ENCODE measurements around the gene UGT1A5. TPM values are rescaled to one million over a fixed set of nuclear protein-coding genes. Genes with fewer than 3 reads are reported as not detected.
"Not testable (repeated sequence)": the region's sequence is repeated elsewhere in the genome, so short reads cannot be mapped to it uniquely, and the experiment has no call there.

UGT1A5 gene
- total RNA-seq, 4 donors from 2014 or later: 0.56 to 3.2 (median 1.2) TPM

DNA sequence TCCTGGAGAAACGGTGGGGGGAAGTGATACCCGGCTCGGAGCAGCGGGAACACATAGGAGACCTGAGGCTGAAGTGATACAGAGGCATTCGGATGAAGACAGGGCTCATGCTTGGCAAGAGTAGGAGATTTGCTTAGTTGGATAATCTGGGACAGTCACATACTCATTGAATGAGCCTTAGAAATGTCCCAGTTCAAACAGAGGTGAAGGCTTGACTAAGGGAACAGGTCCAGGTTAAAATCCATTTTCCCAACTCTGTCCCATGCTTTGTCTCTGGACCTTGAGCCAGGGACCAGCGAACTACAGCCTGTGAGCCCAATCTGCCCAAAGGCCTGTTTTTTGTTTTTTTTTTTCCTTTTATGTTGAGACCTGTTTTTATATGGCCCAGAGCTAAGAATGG, 18.7 kb upstream of the UGT1A5 start:
- H3K27me3 ChIP-seq: no peaks in the 10 kb centered on the region
- no peak overlapping the region for H3K4me3 ChIP-seq
- DNase-seq (ENCODE audit: low spot score in 2 of 2): no peak
- peaks cover 12% of the 10 kb centered on the region for H3K4me1 ChIP-seq
- WGBS: 76% methylated on average over 6 of the region's 6 CpGs
- H3K27ac ChIP-seq: no peak overlapping the region
- TF ChIP-seq POLR2A (IDR thresholded peaks at IDR 0.05): no peak
- TF ChIP-seq, protein P1, sequence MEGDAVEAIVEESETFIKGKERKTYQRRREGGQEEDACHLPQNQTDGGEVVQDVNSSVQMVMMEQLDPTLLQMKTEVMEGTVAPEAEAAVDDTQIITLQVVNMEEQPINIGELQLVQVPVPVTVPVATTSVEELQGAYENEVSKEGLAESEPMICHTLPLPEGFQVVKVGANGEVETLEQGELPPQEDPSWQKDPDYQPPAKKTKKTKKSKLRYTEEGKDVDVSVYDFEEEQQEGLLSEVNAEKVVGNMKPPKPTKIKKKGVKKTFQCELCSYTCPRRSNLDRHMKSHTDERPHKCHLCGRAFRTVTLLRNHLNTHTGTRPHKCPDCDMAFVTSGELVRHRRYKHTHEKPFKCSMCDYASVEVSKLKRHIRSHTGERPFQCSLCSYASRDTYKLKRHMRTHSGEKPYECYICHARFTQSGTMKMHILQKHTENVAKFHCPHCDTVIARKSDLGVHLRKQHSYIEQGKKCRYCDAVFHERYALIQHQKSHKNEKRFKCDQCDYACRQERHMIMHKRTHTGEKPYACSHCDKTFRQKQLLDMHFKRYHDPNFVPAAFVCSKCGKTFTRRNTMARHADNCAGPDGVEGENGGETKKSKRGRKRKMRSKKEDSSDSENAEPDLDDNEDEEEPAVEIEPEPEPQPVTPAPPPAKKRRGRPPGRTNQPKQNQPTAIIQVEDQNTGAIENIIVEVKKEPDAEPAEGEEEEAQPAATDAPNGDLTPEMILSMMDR (IDR thresholded peaks at IDR 0.05): no peak
- no peak for TF ChIP-seq EP300 (IDR thresholded peaks at IDR 0.05)
- no peak for TF ChIP-seq POLR2AphosphoS5 (IDR thresholded peaks at IDR 0.05)
- H3K36me3 ChIP-seq: no peaks in the 10 kb centered on the region
- no peaks in the 10 kb centered on the region for H3K9me3 ChIP-seq

DNA sequence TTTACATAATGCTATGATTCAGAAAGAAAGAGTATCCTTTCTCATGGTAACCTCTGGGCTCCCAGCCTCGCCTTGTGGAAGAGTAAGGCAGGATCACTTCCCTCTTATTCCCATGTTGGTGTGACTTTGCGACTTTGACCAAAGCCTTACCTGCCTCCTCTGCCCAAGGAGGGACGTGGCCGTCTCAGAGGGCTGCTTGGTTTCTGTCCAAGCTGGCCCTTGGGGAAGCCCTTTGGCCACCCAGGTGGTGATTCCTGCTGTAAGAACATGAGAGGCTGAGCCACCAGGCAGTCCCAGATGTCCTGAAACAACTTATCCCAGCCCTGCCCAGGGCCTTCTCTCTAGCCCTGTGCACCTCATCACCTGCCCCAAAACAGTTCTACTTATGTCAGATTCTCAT, 14.0 kb upstream of the UGT1A5 start:
- Histone ChIP-seq H3K27me3 (no peaks in the 10 kb centered on the region), H3K27ac (no peak overlapping the region), H3K9me3 (no peaks in the 10 kb centered on the region), H3K4me3 (no peak overlapping the region), H3K36me3 (no peaks in the 10 kb centered on the region), H3K4me1 (peaks cover 15% of the 10 kb centered on the region)
- DNase-seq (ENCODE audit: low spot score in 2 of 2): no peak
- TF ChIP-seq, protein P1 (IDR thresholded peaks at IDR 0.05): no peak
- no peak for TF ChIP-seq POLR2A (IDR thresholded peaks at IDR 0.05)
- TF ChIP-seq POLR2AphosphoS5 (IDR thresholded peaks at IDR 0.05): no peak
- no peak for TF ChIP-seq EP300 (IDR thresholded peaks at IDR 0.05)
- 83% methylated on average over 2 of the region's 4 CpGs for WGBS

DNA sequence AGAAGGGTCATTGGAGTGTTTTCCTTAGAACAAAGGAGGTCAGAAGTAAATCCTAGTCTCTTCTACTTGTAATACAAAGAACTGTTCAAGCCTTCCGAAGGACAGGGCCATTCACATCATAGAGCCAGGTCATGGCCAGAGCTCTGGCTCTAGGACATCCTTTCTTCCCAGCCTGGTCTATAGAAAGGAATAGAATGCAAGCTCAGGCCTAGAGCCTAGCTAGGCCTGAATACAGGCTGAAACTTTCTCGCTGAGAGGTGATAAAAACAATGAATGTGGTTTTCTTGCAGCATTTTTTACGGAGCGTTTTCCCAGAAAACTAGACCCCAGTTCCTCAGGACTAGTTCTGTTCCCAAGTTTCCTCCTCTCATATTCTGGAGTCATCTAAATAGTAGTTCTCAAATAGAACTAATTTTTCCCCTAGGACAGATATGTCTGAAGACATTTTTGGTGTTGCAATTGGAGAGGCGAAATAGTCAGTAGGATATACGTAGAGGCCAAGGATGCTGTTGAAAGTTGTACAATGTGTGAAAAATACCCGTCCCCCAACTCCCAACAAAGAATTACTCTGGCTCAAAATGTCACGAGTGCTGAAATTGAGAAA, 13.2 kb upstream of the UGT1A5 start:
- Histone ChIP-seq H3K9me3 (no peaks in the 10 kb centered on the region), H3K27ac (no peak overlapping the region), H3K36me3 (no peaks in the 10 kb centered on the region), H3K27me3 (no peaks in the 10 kb centered on the region), H3K4me3 (no peak overlapping the region), H3K4me1 (peaks cover 15% of the 10 kb centered on the region)
- TF ChIP-seq EP300 (IDR thresholded peaks at IDR 0.05) (no peak), POLR2A (IDR thresholded peaks at IDR 0.05) (no peak), POLR2AphosphoS5 (IDR thresholded peaks at IDR 0.05) (no peak)
- TF ChIP-seq, protein P1 (IDR thresholded peaks at IDR 0.05): no peak
- WGBS: 87% methylated on average over 8 of the region's 8 CpGs
- no peak for DNase-seq (ENCODE audit: low spot score in 2 of 2)

DNA sequence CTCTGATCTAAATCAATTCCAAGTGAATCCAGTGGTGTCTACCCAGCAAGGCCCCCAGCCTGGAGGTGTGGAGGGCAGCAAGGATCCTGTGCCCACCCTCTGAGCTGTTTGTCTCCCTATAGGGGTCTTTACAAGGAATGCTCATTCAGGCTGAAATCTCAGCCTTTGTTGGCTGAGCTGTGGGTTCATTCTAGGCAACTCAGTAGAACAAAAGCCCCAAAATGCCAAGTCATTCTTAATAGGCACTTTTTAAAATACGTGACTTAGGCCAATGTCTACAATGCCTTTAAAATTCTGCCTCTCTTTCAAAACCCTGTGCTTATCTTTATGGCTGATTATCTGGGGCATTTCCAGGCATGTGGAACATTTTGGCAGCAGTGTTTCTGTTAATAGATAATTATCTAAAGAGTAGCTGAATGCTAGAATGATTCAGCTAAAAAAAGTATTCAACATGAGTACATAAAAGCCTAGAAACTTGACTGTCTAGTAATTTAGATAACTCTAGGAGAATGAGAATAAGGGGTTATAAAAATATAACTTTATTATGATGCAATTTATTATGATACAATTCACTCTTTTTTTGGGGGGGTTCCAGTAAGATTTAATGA, 12.6 kb upstream of the UGT1A5 start:
- H3K4me1 ChIP-seq: peaks cover 15% of the 10 kb centered on the region
- H3K36me3 ChIP-seq: no peaks in the 10 kb centered on the region
- no peak overlapping the region for H3K4me3 ChIP-seq
- no peak for DNase-seq (ENCODE audit: low spot score in 2 of 2)
- TF ChIP-seq POLR2AphosphoS5 (IDR thresholded peaks at IDR 0.05) (no peak), POLR2A (IDR thresholded peaks at IDR 0.05) (no peak), EP300 (IDR thresholded peaks at IDR 0.05) (no peak)
- TF ChIP-seq, protein P1 (IDR thresholded peaks at IDR 0.05): no peak
- no peaks in the 10 kb centered on the region for H3K27me3 ChIP-seq
- 29% methylated on average over 1 of the region's 1 CpG for WGBS
- no peak overlapping the region for H3K27ac ChIP-seq
- no peaks in the 10 kb centered on the region for H3K9me3 ChIP-seq

DNA sequence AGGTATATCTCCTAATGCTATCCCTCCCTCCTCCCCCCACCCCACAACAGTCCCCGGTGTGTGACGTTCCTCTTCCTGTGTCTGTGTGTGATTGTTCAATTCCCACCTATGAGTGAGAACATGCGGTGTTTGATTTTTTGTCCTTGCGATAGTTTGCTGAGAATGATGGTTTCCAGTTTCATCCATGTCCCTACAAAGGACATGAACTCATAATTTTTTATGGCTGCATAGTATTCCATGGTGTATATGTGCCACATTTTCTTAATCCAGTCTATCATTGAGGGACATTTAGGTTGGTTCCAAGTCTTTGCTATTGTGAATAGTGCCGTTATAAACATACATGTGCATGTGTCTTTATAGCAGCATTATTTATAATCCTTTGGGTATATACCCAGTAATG, 11.9 kb upstream of the UGT1A5 start:
- H3K4me3 ChIP-seq; H3K27me3 ChIP-seq; H3K9me3 ChIP-seq; H3K27ac ChIP-seq; H3K36me3 ChIP-seq; DNase-seq (ENCODE audit: low spot score in 2 of 2): not testable (repeated sequence)
- 89% methylated on average over 5 of the region's 5 CpGs for WGBS
- H3K4me1 ChIP-seq: peaks cover 20% of the 10 kb centered on the region

Measured in suprapubic skin (tissue), 4 donors.